Caco-2 (cell line): ENCODE data around the gene SPATA21. TPM values are rescaled to one million over a fixed set of nuclear protein-coding genes. Genes with fewer than 3 reads are reported as not detected.
"Not testable (repeated sequence)": the region's sequence is repeated elsewhere in the genome, so short reads cannot be mapped to it uniquely, and the experiment has no call there.

ENCODE experiments used
- BruUV-seq: library from RNA; stranded (reverse); fragments of 400-500 nt; replicated peaks from 2 replicates; lab custom pipeline; 2021; lab: Mats Ljungman, UMichigan
- CTCF ChIA-PET: fragments of 300-600 bp; sonication (Branson Sonifier 250); formaldehyde crosslinking; loops from one replicate; lab custom pipeline; 2022; ENCODE audit warnings: antibody characterized with exemption; lab: Charles Lee
- POLR2A ChIA-PET: fragments of 300-600 bp; sonication (Branson Sonifier 250); formaldehyde crosslinking; loops from one replicate; lab custom pipeline; 2022; ENCODE audit warnings: antibody characterized with exemption; lab: Charles Lee
- DNase-seq, 2 experiments: peaks; one replicate each; pipeline versions ENCODE4 v3.0.0 to v3.0.0-alpha.2; 2020 to 2022
- H3K27me3 ChIP-seq: replicated peaks from 2 replicates; pipeline ENCODE4 v1.6.0; 2011; ENCODE audit warnings: low read length; ENCODE audit not compliant: control insufficient read depth, insufficient read depth
- H3K36me3 ChIP-seq: 2 replicates; pipeline ENCODE4 v1.5.1; 2011; ENCODE audit warnings: low read length; ENCODE audit not compliant: control insufficient read depth, insufficient read depth
- H3K4me1 ChIP-seq: fragments of 250-450 bp; sonication (Bioruptor Pico); 2 replicates; pipeline ENCODE4 v1.5.1; 2020; ENCODE audit warnings: mild to moderate bottlenecking
- H3K4me3 ChIP-seq: 2 replicates; pipeline ENCODE4 v1.5.1; 2011; ENCODE audit warnings: low read depth, mild to moderate bottlenecking, control low read depth, low read length
- H3K9me3 ChIP-seq: fragments of 250-450 bp; sonication (Bioruptor Pico); 2 replicates; pipeline ENCODE4 v1.5.1; 2020; ENCODE audit warnings: mild to moderate bottlenecking, moderate library complexity
- H3K27ac Mint-ChIP-seq: one replicate; pipeline ENCODE4 v1.8.0; 2022; ENCODE audit warnings: mixed read lengths; ENCODE audit not compliant: unreplicated experiment
- H3K27me3 Mint-ChIP-seq: one replicate; pipeline ENCODE4 v1.8.0; 2022; ENCODE audit warnings: mixed read lengths; ENCODE audit not compliant: insufficient read depth, unreplicated experiment
- H3K36me3 Mint-ChIP-seq: one replicate; pipeline ENCODE4 v1.8.0; 2022; ENCODE audit warnings: mild to moderate bottlenecking, mixed read lengths; ENCODE audit not compliant: insufficient read depth, unreplicated experiment
- H3K4me1 Mint-ChIP-seq: one replicate; pipeline ENCODE4 v1.8.0; 2022; ENCODE audit warnings: low read depth, mixed read lengths; ENCODE audit not compliant: unreplicated experiment
- H3K4me3 Mint-ChIP-seq: one replicate; pipeline ENCODE4 v1.8.0; 2022; ENCODE audit warnings: mild to moderate bottlenecking, moderate library complexity, mixed read lengths; ENCODE audit not compliant: unreplicated experiment
- H3K9me3 Mint-ChIP-seq: one replicate; pipeline ENCODE4 v1.8.0; 2022; ENCODE audit warnings: mixed read lengths; ENCODE audit not compliant: unreplicated experiment
- CTCF ChIP-seq, 2 experiments: fragments of 200-600 bp in 1 of 2; IDR thresholded peaks; 1 replicate in 1 of 2; 2 replicates in 1 of 2; pipeline versions ENCODE4 v1.5.1 to v1.8.0; 2011 to 2022; ENCODE audit warnings: antibody characterized with exemption in 1 of 2, control low read depth in 1 of 2, inconsistent platforms in 1 of 2, low read depth in 1 of 2, low read length in 1 of 2, mild to moderate bottlenecking in 1 of 2, moderate library complexity in 1 of 2; ENCODE audit not compliant: insufficient read depth in 1 of 2, severe bottlenecking in 1 of 2, unreplicated experiment in 1 of 2
- intact Hi-C: fragments of 100-400 bp; cut with micrococcal nuclease; formaldehyde crosslinking; loops from one replicate; pipeline ENCODE4 v1.10.0; 2022; ENCODE audit not compliant: unreplicated experiment
- total RNA-seq: library from RNA; stranded (reverse); gene quantifications from 2 replicates; pipeline ENCODE4 v1.2.3, GENCODE V29; 2022

SPATA21 gene
- total RNA-seq, 1 experiment from 2014 or later: not detected

GRCh38 chr1:16484501-16484835 is 47.2 kb upstream of the SPATA21 start:
- Histone ChIP-seq H3K27me3 (no peaks in the 10 kb centered on the region), H3K36me3 (no peaks in the 10 kb centered on the region), H3K9me3 (no peaks in the 10 kb centered on the region), H3K4me3 (no peak overlapping the region), H3K4me1 (no peaks in the 10 kb centered on the region)
- intact Hi-C loops: no loop called here
- no peak for TF ChIP-seq CTCF (IDR thresholded peaks at IDR 0.05; ENCODE audit: insufficient read depth in 1 of 2, low read depth in 1 of 2, low read length in 1 of 2, severe bottlenecking in 1 of 2, unreplicated experiment in 1 of 2)
- no TSS peak for BruUV-seq
- ChIA-PET POLR2A (no interaction called here), CTCF (no interaction called here)
- H3K27ac Mint-ChIP-seq: no peak overlapping the region
- no peaks in the 10 kb centered on the region for H3K27me3 Mint-ChIP-seq
- no peak overlapping the region for H3K4me3 Mint-ChIP-seq
- H3K9me3 Mint-ChIP-seq: no peaks in the 10 kb centered on the region
- no peak for DNase-seq
- H3K36me3 Mint-ChIP-seq: peaks cover 6% of the 10 kb centered on the region
- no peaks in the 10 kb centered on the region for H3K4me1 Mint-ChIP-seq

GRCh38 chr1:16483639-16484500 is 46.6 kb upstream of the SPATA21 start:
- BruUV-seq, H3K4me1 ChIP-seq, H3K27me3 ChIP-seq, H3K27ac Mint-ChIP-seq, POLR2A ChIA-PET, H3K4me3 Mint-ChIP-seq, H3K4me1 Mint-ChIP-seq, DNase-seq, H3K9me3 ChIP-seq, intact Hi-C loops, H3K27me3 Mint-ChIP-seq, CTCF ChIA-PET, H3K4me3 ChIP-seq, H3K36me3 Mint-ChIP-seq, H3K36me3 ChIP-seq, H3K9me3 Mint-ChIP-seq: not testable (repeated sequence)

GRCh38 chr1:16483146-16483545 is 45.9 kb upstream of the SPATA21 start:
- H3K4me1 Mint-ChIP-seq, CTCF ChIA-PET: not testable (repeated sequence)

GRCh38 chr1:16478091-16478490 is 40.9 kb upstream of the SPATA21 start:
- no peak for DNase-seq
- Histone ChIP-seq H3K4me1 (no peaks in the 10 kb centered on the region), H3K27me3 (no peaks in the 10 kb centered on the region), H3K4me3 (no peak overlapping the region), H3K36me3 (no peaks in the 10 kb centered on the region), H3K9me3 (no peaks in the 10 kb centered on the region)
- no peaks in the 10 kb centered on the region for H3K4me1 Mint-ChIP-seq
- intact Hi-C loops: no loop called here
- no peaks in the 10 kb centered on the region for H3K27me3 Mint-ChIP-seq
- POLR2A ChIA-PET: interaction anchor here (0.6 kb wide), 1 partner anchor 38 kb away, joined by 3 read pairs; no protein-coding TSS in a partner anchor
- no peak overlapping the region for H3K4me3 Mint-ChIP-seq
- H3K27ac Mint-ChIP-seq: no peak overlapping the region
- H3K36me3 Mint-ChIP-seq: peaks cover 5% of the 10 kb centered on the region
- CTCF ChIA-PET: interaction anchor here (0.7 kb wide), 1 partner anchor 405 kb away, joined by 3 read pairs; no protein-coding TSS in a partner anchor
- BruUV-seq: no TSS peak
- no peaks in the 10 kb centered on the region for H3K9me3 Mint-ChIP-seq
- TF ChIP-seq CTCF (IDR thresholded peaks at IDR 0.05; ENCODE audit: insufficient read depth in 1 of 2, low read depth in 1 of 2, low read length in 1 of 2, severe bottlenecking in 1 of 2, unreplicated experiment in 1 of 2): no peak

More at GRCh38 chr1:16483146-16483545, 45.9 kb upstream of the SPATA21 start:
- H3K4me3 ChIP-seq, H3K36me3 Mint-ChIP-seq, BruUV-seq, H3K4me3 Mint-ChIP-seq, intact Hi-C loops, H3K36me3 ChIP-seq, H3K27me3 ChIP-seq, POLR2A ChIA-PET, DNase-seq, H3K9me3 ChIP-seq, H3K27me3 Mint-ChIP-seq, H3K9me3 Mint-ChIP-seq, H3K27ac Mint-ChIP-seq, H3K4me1 ChIP-seq: not testable (repeated sequence)

GRCh38 chr1:16475771-16476770 is 38.8 kb upstream of the SPATA21 start:
- H3K27me3 ChIP-seq, H3K4me3 ChIP-seq, H3K4me1 Mint-ChIP-seq, H3K4me1 ChIP-seq, CTCF ChIA-PET, H3K27ac Mint-ChIP-seq, intact Hi-C loops, H3K9me3 Mint-ChIP-seq, H3K9me3 ChIP-seq, H3K27me3 Mint-ChIP-seq, H3K4me3 Mint-ChIP-seq, POLR2A ChIA-PET, BruUV-seq, H3K36me3 ChIP-seq, DNase-seq, H3K36me3 Mint-ChIP-seq: not testable (repeated sequence)
